GM12878 (cell line): ENCODE data around the gene CSK. TPM values are rescaled to one million over a fixed set of nuclear protein-coding genes. Genes with fewer than 3 reads are reported as not detected.

ENCODE experiments used
- ATAC-seq: fragments of 200-7000 bp; cut with Tn5 transposase; 3 replicates; pipeline ENCODE4 v1.9.1; 2020; ENCODE audit warnings: mild to moderate bottlenecking, moderate library complexity
- BruUV-seq: library from RNA; stranded (reverse); fragments of 400-500 nt; replicated peaks from 2 replicates; lab custom pipeline; 2021; lab: Mats Ljungman, UMichigan
- CTCF ChIA-PET: fragments of 300-600 bp; sonication (Branson Sonifier 250); formaldehyde crosslinking; extraction: SDS; loops from one replicate; lab custom pipeline; 2021; ENCODE audit warnings: inconsistent platforms; lab: Yijun Ruan, JAX
- POLR2A ChIA-PET: fragments of 350-600 bp; formaldehyde crosslinking; extraction: SDS; loops from one replicate; lab custom pipeline; 2021; ENCODE audit warnings: inconsistent platforms; lab: Charles Lee
- RAD21 ChIA-PET: fragments of 300-600 bp; sonication (Branson Sonifier 250); formaldehyde crosslinking; loops from one replicate; lab custom pipeline; 2023; ENCODE audit warnings: antibody characterized with exemption; ENCODE audit not compliant: unreplicated experiment; lab: Charles Lee
- SMC1A ChIA-PET: fragments of 300-600 bp; sonication (Branson Sonifier 250); formaldehyde crosslinking; loops from one replicate; lab custom pipeline; 2023; ENCODE audit not compliant: unreplicated experiment, uncharacterized antibody; lab: Charles Lee
- DNase-seq: peaks from one replicate; pipeline ENCODE4 v3.0.0-alpha.2; 2011; ENCODE audit warnings: low read depth, low spot score
- FAIRE-seq: peaks from 3 replicates; lab custom pipeline; 2011; peaks lifted over from hg19 to GRCh38; lab: Jason Lieb, UNC
- H2AFZ ChIP-seq: 2 replicates; pipeline ENCODE4 v1.6.0; 2011; ENCODE audit warnings: low read depth, low read length, control low read depth; ENCODE audit not compliant: control insufficient read depth
- H3K27ac ChIP-seq: 2 replicates; pipeline ENCODE4 v1.5.1; 2011; ENCODE audit warnings: control low read depth; ENCODE audit not compliant: control insufficient read depth, insufficient read depth
- H3K27me3 ChIP-seq, 2 experiments: replicated peaks in 1 of 2; 2 replicates each; pipeline versions ENCODE4 v1.6.0 to v1.6.1; 2011; ENCODE audit warnings: low read length in 1 of 2; ENCODE audit not compliant: control insufficient read depth in 2 of 2, insufficient read depth in 2 of 2
- H3K36me3 ChIP-seq, 2 experiments: 2 replicates each; pipeline ENCODE4 v1.5.1; 2011; ENCODE audit warnings: low read length in 1 of 2; ENCODE audit not compliant: control insufficient read depth in 2 of 2, insufficient read depth in 2 of 2
- H3K4me1 ChIP-seq: 2 replicates; pipeline ENCODE4 v1.6.1; 2011; ENCODE audit warnings: mild to moderate bottlenecking, low read length, moderate library complexity, mixed read lengths; ENCODE audit not compliant: control insufficient read depth, insufficient read depth
- H3K4me2 ChIP-seq: 2 replicates; pipeline ENCODE4 v1.6.0; 2011; ENCODE audit warnings: control low read depth; ENCODE audit not compliant: control insufficient read depth, insufficient read depth
- H3K4me3 ChIP-seq: fragments of 200-600 bp; sonication (generic); 2 replicates; pipeline ENCODE4 v1.5.1; 2016
- H3K79me2 ChIP-seq: 2 replicates; pipeline ENCODE4 v1.6.0; 2011; ENCODE audit warnings: low read length; ENCODE audit not compliant: control insufficient read depth, insufficient read depth
- H3K9ac ChIP-seq: 2 replicates; pipeline ENCODE4 v1.8.0; 2011; ENCODE audit warnings: low read length, control low read depth, mixed read lengths; ENCODE audit not compliant: control insufficient read depth, insufficient read depth
- H3K9me3 ChIP-seq: replicated peaks from 3 replicates; pipeline ENCODE4 v1.5.1; 2011; ENCODE audit warnings: mild to moderate bottlenecking, low read length; ENCODE audit not compliant: control insufficient read depth, insufficient read depth
- H4K20me1 ChIP-seq: 2 replicates; pipeline ENCODE4 v1.6.0; 2011; ENCODE audit not compliant: control insufficient read depth, insufficient read depth
- ASH2L ChIP-seq: fragments of 300-600, 200-600 bp; sonication (generic); IDR thresholded peaks from 2 replicates; pipeline ENCODE4 v1.6.1; 2017; ENCODE audit warnings: low read depth, mild to moderate bottlenecking, borderline replicate concordance
- HDAC2 ChIP-seq: fragments of 200-600 bp; sonication (generic); IDR thresholded peaks from 2 replicates; pipeline ENCODE4 v1.6.1; 2017
- NFIC ChIP-seq: IDR thresholded peaks from 2 replicates; pipeline ENCODE4 v1.6.1; 2012; ENCODE audit warnings: low read depth, mild to moderate bottlenecking, inconsistent platforms, low read length, moderate library complexity
- SMARCA5 ChIP-seq: fragments of 450-650 bp; IDR thresholded peaks from 2 replicates; pipeline ENCODE4 v1.6.1; 2017; ENCODE audit warnings: mild to moderate bottlenecking
- YBX1 ChIP-seq: fragments of 450-650 bp; IDR thresholded peaks from 2 replicates; pipeline ENCODE4 v1.6.1; 2016; ENCODE audit warnings: antibody characterized with exemption
- ZNF274 ChIP-seq: IDR thresholded peaks from one replicate; pipeline ENCODE4 v1.8.0; 2011; ENCODE audit not compliant: insufficient read length, insufficient read depth
- WGBS: methylation state at CpG from one replicate; pipeline ENCODE4 v1.1.6; 2016; ENCODE audit warnings: low lambda C conversion rate; ENCODE audit not compliant: insufficient replicate concordance, insufficient coverage; ENCODE audit errors: missing lambda C conversion rate; 5-methylcytosine and 5-hydroxymethylcytosine counted together
- in situ Hi-C: fragments of 300-500 bp; cut with MboI; formaldehyde crosslinking; loops from 9 replicates; pipeline ENCODE4 v1.14.3; 2018; ENCODE audit warnings: mixed read lengths
- intact Hi-C: fragments of 100-400 bp; cut with micrococcal nuclease; formaldehyde crosslinking; loops from one replicate; pipeline ENCODE4 v1.14.2; 2022; ENCODE audit not compliant: unreplicated experiment
- polyA plus RNA-seq, 11 experiments: library from polyadenylated mRNA; depleted of rRNA in 4 of 11; unstranded in 6 of 11; stranded (reverse) in 5 of 11; fragments of >200 nt; fragmentation: Nextera tagmentation in 4 of 11; fragmentation: Illumina TruSeq in 1 of 11; extraction: Ambion mirVana in 4 of 11; extraction: Trizol in 1 of 11; gene quantifications; 1 replicate in 1 of 11; 2 replicates in 10 of 11; pipeline versions ENCODE4 v1.2.1 to v1.2.3, GENCODE V29; 2011 to 2016; ENCODE audit warnings: inconsistent platforms in 2 of 11, missing spikeins in 2 of 11, low read depth in 1 of 11
- total RNA-seq, 4 experiments: library from RNA; depleted of rRNA in 3 of 4; stranded (reverse); fragments of >200 nt in 3 of 4; fragmentation: Illumina TruSeq in 1 of 4; extraction: Trizol in 1 of 4; gene quantifications; 2 replicates each; pipeline versions ENCODE4 v1.2.1 to v1.2.3, GENCODE V29; 2013 to 2021
- TF ChIP-seq, protein P1 (sequence below): fragments of 450-650 bp; IDR thresholded peaks from 2 replicates; pipeline ENCODE4 v1.6.1; 2016; ENCODE audit warnings: mild to moderate bottlenecking
- TF ChIP-seq, protein P2 (sequence below): fragments of 150-350 bp; IDR thresholded peaks from 2 replicates; pipeline ENCODE4 v1.6.1; 2016; ENCODE audit warnings: low read depth, low read length
- TF ChIP-seq, protein P3 (sequence below): fragments of 450-650 bp; IDR thresholded peaks from 2 replicates; pipeline ENCODE4 v1.6.1; 2014; ENCODE audit warnings: mild to moderate bottlenecking

CSK gene
- total and polyA plus RNA-seq, 10 of the 15 experiments (the other 5 are each of a cell fraction or from before 2014, with no cell fraction given), result 3.4 to 327 (median 75.8) TPM

DNA sequence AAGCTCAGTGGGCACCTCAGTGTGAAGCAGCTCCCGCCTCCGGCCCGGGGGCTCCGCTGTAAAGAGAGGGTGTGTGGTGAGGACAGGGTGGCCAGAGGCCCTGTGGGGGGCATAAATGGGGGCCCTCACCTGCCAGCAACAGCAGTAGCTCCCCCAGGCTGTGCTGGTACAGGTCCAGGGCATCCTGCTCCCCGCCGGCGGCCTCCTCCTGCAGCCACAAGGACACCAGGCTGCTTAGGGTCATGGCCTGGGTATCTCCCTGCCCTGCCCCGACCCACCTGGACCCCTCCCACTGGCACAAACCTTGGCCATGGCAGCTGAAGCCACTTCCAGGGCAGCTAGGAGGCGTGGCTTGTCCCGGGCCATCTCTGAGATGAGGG, 56.2 kb downstream of the CSK start:
- no peak overlapping the region for H3K27ac ChIP-seq
- BruUV-seq, result no TSS peak
- RAD21 ChIA-PET, result interaction anchor here (0.8 kb wide), 1 partner anchor 69 kb away, joined by 3 read pairs; the partner anchor contains the start of gene FAM219B

DNA sequence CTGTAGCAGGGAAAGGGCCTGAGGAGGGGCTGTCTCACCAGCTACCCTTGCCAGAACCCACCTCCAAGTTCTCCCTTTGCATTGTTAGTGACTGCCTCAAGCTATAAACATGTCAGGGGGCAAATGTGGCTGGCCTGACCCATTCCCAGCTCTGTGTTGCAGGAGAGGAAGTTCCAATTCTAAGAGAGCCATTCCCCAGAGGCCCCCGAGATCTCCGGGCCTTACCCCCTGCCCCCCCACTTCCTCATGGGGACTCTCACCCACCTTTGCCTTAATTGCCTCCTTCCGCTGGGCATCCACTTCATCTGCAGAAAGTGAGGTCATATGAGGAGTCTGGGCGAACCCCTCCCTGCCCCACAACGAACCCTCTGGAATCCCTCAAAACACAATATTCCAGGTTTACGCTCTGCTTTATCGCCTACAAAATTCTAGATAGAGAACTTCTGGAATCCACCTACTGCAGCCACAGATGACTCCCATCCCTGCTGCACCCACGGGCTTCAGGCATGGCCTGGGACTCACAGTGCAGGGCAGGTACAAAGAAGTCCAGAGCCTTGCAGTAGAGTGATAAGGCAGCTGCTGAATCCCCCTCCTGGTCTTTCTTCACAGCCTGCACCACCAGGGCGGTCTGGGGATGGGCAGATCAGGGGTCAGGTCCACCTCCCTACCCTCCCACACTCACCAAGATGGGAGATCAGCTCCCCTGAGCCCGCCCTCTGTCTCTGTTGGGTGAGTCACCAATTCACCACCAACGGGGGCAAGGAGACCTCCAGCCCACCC, 57.1 kb downstream of the CSK start:
- H3K4me2 ChIP-seq, result no peak overlapping the region
- intact Hi-C loops, result loop anchor here (5.0 kb wide), 1 partner anchor 202 kb away; no protein-coding TSS in a partner anchor
- no peak overlapping the region for H3K27ac ChIP-seq
- no peaks in the 10 kb centered on the region for H3K36me3 ChIP-seq
- POLR2A ChIA-PET, result interaction anchor here (0.6 kb wide), 2 partner anchors 25 to 108 kb away, joined by 3 to 8 read pairs; no protein-coding TSS in a partner anchor
- CTCF ChIA-PET, result interaction anchor here (0.6 to 6.2 kb wide), 6 partner anchors 35 to 204 kb away, joined by 3 to 59 read pairs (median 5); no protein-coding TSS in a partner anchor
- no peaks in the 10 kb centered on the region for H4K20me1 ChIP-seq
- no peaks in the 10 kb centered on the region for H3K9me3 ChIP-seq
- RAD21 ChIA-PET, result interaction anchor here (0.8 kb wide), 1 partner anchor 68 kb away, joined by 3 read pairs; the partner anchor contains the start of gene FAM219B
- DNase-seq, result no peak
- in situ Hi-C loops, result no loop called here
- no TSS peak for BruUV-seq
- peaks cover 3% of the 10 kb centered on the region; the same call in 1 of the 2 replicates for H3K79me2 ChIP-seq
- SMC1A ChIA-PET, result interaction anchor here (0.8 kb wide), 1 partner anchor 68 kb away, joined by 3 read pairs; no protein-coding TSS in a partner anchor
- no peaks in the 10 kb centered on the region for H3K27me3 ChIP-seq
- no peak overlapping the region for H3K9ac ChIP-seq
- H3K4me1 ChIP-seq, result peaks cover 11% of the 10 kb centered on the region
- no peak overlapping the region for H2AFZ ChIP-seq
- no peak for FAIRE-seq
- 67% methylated on average over 9 of the region's 11 CpGs for WGBS
- no peak for ATAC-seq
- H3K4me3 ChIP-seq, result no peak overlapping the region
- TF ChIP-seq YBX1 (no peak), HDAC2 (no peak), NFIC (no peak), SMARCA5 (no peak), ASH2L (no peak)
- TF ChIP-seq, protein P1, sequence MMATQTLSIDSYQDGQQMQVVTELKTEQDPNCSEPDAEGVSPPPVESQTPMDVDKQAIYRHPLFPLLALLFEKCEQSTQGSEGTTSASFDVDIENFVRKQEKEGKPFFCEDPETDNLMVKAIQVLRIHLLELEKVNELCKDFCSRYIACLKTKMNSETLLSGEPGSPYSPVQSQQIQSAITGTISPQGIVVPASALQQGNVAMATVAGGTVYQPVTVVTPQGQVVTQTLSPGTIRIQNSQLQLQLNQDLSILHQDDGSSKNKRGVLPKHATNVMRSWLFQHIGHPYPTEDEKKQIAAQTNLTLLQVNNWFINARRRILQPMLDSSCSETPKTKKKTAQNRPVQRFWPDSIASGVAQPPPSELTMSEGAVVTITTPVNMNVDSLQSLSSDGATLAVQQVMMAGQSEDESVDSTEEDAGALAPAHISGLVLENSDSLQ, result no peak
- TF ChIP-seq, protein P2, sequence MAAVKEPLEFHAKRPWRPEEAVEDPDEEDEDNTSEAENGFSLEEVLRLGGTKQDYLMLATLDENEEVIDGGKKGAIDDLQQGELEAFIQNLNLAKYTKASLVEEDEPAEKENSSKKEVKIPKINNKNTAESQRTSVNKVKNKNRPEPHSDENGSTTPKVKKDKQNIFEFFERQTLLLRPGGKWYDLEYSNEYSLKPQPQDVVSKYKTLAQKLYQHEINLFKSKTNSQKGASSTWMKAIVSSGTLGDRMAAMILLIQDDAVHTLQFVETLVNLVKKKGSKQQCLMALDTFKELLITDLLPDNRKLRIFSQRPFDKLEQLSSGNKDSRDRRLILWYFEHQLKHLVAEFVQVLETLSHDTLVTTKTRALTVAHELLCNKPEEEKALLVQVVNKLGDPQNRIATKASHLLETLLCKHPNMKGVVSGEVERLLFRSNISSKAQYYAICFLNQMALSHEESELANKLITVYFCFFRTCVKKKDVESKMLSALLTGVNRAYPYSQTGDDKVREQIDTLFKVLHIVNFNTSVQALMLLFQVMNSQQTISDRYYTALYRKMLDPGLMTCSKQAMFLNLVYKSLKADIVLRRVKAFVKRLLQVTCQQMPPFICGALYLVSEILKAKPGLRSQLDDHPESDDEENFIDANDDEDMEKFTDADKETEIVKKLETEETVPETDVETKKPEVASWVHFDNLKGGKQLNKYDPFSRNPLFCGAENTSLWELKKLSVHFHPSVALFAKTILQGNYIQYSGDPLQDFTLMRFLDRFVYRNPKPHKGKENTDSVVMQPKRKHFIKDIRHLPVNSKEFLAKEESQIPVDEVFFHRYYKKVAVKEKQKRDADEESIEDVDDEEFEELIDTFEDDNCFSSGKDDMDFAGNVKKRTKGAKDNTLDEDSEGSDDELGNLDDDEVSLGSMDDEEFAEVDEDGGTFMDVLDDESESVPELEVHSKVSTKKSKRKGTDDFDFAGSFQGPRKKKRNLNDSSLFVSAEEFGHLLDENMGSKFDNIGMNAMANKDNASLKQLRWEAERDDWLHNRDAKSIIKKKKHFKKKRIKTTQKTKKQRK, result no peak
- TF ChIP-seq, protein P3, sequence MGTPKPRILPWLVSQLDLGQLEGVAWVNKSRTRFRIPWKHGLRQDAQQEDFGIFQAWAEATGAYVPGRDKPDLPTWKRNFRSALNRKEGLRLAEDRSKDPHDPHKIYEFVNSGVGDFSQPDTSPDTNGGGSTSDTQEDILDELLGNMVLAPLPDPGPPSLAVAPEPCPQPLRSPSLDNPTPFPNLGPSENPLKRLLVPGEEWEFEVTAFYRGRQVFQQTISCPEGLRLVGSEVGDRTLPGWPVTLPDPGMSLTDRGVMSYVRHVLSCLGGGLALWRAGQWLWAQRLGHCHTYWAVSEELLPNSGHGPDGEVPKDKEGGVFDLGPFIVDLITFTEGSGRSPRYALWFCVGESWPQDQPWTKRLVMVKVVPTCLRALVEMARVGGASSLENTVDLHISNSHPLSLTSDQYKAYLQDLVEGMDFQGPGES, result no peak

More for the DNA sequence above, 56.2 kb downstream of the CSK start:
- Histone ChIP-seq H3K9ac (no peak overlapping the region), H3K9me3 (no peaks in the 10 kb centered on the region), H3K79me2 (peaks cover 3% of the 10 kb centered on the region; the same call in 1 of the 2 replicates), H3K4me3 (no peak overlapping the region), H3K27me3 (no peaks in the 10 kb centered on the region), H3K36me3 (no peaks in the 10 kb centered on the region), H2AFZ (no peak overlapping the region), H3K4me1 (peaks cover 4% of the 10 kb centered on the region), H4K20me1 (no peaks in the 10 kb centered on the region), H3K4me2 (no peak overlapping the region)
- ChIA-PET CTCF (interaction anchor here (0.6 to 4.5 kb wide), 7 partner anchors 34 to 203 kb away, joined by 3 to 30 read pairs (median 4); no protein-coding TSS in a partner anchor), POLR2A (interaction anchor here (0.6 kb wide), 1 partner anchor 109 kb away, joined by 8 read pairs; no protein-coding TSS in a partner anchor), SMC1A (interaction anchor here (0.8 kb wide), 1 partner anchor 67 kb away, joined by 3 read pairs; no protein-coding TSS in a partner anchor)
- intact Hi-C loops (loop anchor here (5.0 kb wide), 1 partner anchor 201 kb away; no protein-coding TSS in a partner anchor), in situ Hi-C loops (no loop called here)
- 88% methylated on average over 10 of the region's 10 CpGs for WGBS
- no peak for TF ChIP-seq ZNF274
- ATAC-seq (no peak), DNase-seq (no peak), FAIRE-seq (no peak)
